HG03558 (cell line): ENCODE measurements around the gene TCF12.
"Not testable (repeated sequence)": the region's sequence is repeated elsewhere in the genome, so short reads cannot be mapped to it uniquely, and the experiment has no call there.

Source experiments
- ATAC-seq: cut with Tn5 transposase; IDR thresholded peaks from one replicate; pipeline ENCODE4 v1.9.1; 2021; ENCODE audit warnings: moderate number of reproducible peaks; ENCODE audit not compliant: unreplicated experiment; ENCODE audit errors: extremely low read depth

The TCF12 gene

DNA sequence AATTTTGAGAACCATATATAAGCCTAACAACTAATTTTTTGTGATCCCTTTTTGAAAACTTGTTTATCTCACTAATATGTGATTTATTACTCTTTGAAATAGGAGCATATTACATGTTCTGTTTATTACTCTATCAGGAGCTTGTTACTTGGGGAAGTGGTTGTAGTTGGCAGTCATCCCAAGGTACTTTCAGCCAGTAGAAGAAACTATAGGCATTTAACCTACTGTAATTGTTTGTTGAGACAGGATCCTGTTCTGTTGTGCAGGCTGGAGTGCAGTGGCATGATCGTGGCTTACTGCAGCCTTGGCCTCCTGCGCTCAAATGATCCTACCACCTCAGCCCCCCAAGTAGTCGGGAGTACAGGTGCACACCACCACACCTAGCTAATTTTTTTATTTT lies 195.6 kb downstream of the TCF12 start:
- no peak for ATAC-seq

- no peak for ATAC-seq
Measured at GRCh38 chr15:57118013-57118799, 199.8 kb downstream of the TCF12 start.

GRCh38 chr15:57122080-57122840 lies 203.8 kb downstream of the TCF12 start:
- ATAC-seq: no peak

DNA sequence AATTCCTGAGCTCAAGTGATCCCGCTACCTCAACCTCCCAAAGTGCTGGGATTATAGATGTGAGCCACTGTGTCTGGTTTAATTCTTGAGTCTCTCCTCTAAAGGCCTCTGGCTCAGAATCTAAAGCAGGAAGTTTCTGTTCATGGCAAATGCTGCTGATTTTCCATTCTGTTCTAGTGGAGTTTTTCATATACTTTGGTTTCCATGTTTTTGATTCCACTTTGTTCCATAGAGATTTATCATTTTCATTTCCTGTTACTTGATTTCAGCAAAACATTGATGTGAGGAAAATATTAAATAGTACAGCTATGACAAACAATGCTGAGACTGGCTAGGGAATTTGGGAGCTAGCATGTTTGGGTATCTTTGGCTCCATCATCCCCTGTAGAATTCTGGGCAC lies 205.6 kb downstream of the TCF12 start:
- ATAC-seq: no peak

- ATAC-seq: no peak
Measured at GRCh38 chr15:57129064-57129463, 210.6 kb downstream of the TCF12 start.

DNA sequence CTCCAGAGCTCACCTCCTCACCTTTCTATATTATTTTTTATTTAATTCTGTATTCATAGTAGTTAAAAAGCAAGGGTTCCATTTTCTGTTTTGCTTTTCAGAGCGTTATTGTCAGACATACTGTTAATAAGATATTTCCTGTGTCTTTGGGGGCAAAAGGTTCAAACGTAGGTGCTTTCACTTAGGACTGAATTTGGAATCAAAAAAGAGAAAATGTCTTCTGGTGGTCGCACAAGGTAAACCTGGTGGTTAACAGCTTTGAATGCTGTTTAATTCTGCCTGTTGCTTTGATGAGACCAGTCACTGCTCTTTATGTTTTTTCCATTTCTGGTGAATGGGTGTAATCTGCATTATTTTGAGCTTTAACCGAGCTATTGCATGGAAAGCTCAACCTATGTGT lies 212.5 kb downstream of the TCF12 start:
- no peak for ATAC-seq

- no peak for ATAC-seq
Measured at GRCh38 chr15:57133127-57133968, 214.9 kb downstream of the TCF12 start.

DNA sequence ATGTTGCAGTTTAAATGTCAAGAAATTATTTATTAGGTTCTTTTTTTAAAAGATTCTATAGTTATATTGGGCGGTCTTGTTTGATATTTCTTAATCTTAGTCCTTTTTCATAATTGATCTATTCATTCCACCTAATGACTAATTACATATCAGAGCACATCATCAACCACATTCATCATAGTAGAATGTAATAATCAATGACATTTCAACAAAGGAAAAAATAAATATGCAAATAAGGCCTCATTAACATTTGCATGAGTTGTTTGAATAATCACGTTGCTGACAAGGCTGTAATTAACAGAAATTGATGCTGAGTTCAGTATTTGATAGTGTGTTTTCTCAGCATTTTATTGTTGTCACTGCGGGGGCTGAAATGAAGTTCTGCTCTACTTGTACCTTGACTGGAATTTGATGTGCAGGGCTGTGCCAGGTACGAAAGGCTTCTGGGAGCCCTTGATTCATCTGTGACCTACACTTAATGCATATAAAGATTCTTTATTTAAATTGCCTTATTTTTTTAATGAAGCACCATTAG lies 215.7 kb downstream of the TCF12 start:
- no peak for ATAC-seq

GRCh38 chr15:57134851-57135250 lies 216.4 kb downstream of the TCF12 start:
- ATAC-seq: no peak

GRCh38 chr15:57135800-57136199 lies 217.4 kb downstream of the TCF12 start:
- no peak for ATAC-seq

- no peak for ATAC-seq
Measured at GRCh38 chr15:57138349-57138788, 219.9 kb downstream of the TCF12 start.

DNA sequence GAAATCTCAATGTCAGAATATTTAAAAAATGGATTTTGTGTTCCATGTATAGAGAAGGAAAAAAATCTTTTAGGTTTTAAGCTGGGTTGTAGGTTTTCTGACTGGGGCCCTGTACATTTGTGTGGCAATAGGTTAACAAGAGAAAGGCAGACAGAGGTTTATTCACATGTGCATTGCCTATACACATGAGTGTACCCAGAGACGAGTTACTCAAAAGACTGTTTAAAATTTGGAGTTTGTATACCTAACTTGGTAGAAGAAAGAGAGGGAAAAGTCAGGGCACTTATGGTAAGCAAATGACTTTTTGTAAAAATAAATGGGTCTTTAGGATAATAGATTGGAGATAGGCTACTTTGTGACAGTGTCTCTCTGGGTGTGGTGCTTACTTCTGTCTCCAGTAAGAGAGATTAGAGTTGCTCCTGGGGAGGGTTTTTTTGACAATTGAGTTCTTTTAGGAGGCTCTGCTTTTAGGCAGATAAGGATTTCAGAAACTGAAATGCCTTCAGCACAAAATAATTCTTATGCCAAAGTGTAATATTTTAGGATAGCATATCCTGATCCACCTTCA lies 225.2 kb downstream of the TCF12 start:
- no peak for ATAC-seq

DNA sequence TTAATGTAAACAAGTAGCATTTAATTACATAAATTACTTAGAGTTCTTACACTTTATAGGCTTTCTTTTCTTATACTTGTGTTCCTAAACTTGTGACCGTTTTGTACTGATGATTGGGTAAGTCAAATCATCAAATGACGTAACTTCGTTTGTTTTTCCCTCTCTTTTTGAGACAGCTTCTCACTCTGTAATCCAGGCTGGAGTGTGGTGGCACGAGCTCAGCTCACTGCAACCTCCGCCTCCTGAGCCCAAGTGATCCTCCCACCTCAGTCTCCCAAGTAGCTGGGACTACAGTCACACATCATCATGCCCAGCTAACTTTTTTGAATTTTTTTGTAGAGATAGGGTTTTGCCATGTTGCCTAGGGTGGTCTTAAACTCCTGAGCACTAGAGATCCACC lies 226.0 kb downstream of the TCF12 start:
- no peak for ATAC-seq

DNA sequence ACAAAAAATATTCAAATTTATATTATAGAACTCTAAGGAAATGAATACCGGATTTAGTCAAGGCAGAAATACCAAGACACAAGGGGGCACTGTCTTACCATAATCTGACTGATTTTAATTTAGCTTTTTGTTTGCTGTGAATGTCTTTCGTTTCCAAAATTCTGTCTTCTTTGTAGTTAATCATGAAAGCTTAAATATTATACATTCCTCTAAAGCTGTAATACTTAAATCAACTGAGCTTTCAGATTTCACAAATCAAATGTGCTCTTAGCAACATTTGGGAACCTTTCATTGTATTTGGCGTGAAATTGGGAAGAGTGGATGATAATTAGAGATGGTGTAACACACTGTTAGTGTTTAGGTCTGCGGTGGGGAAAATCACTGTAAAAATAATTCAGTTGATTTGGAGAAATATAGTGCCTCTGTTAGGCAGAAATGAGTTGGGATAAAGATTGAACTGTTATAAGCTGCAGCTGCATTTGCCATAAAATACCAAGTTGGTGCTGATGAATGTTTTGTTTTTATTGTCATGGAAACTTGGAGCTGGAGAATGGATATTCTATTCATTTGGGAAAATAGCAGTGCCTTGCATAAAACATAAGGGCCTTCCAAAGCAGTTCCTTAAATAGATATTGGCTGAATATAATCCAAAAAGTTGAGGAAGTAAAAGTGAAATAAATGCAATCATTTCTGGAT lies 228.2 kb downstream of the TCF12 start:
- ATAC-seq: no peak

DNA sequence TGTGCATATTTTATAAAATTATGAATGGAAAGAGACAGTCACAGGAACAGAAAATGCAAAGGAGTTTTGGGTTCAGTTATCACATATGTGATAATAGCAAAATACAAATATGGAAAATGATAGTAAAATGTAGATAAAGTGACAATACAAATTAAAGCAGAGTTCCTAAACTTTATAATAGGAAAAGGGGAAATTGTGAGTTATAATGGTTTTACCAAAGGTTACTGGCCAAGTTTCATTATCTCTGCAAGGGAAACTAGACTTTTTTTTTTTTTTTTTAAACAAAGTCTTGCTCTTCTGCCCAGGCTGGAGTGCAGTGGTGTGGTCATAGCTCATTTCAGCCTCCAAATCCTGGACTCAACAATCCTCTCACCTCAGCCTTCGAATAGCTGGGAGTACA lies 229.2 kb downstream of the TCF12 start:
- ATAC-seq: no peak

GRCh38 chr15:57148262-57148661 lies 229.8 kb downstream of the TCF12 start:
- no peak for ATAC-seq

- no peak for ATAC-seq
Measured at GRCh38 chr15:57149196-57149595, 230.8 kb downstream of the TCF12 start.

- ATAC-seq: no peak
Measured at GRCh38 chr15:57150066-57150865, 231.8 kb downstream of the TCF12 start.

- ATAC-seq: not testable (repeated sequence)
Measured at GRCh38 chr15:57150866-57151203, 232.4 kb downstream of the TCF12 start.
